Activated T-helper 17 cell treated with anti-CD3 and anti-CD28 coated beads, Interleukin-2, amount 50 U/mL, for 72 hours (primary cell): ENCODE data around the gene RPL37A. TPM values are rescaled to one million over a fixed set of nuclear protein-coding genes. Genes with fewer than 3 reads are reported as not detected.

Experiments
- ATAC-seq: fragments of 150-1000 bp; cut with Tn5 transposase; replicated peaks from 2 replicates; pipeline ENCODE4 v1.10.0; 2021; ENCODE audit warnings: mild to moderate bottlenecking, moderate library complexity
- H3K27ac Mint-ChIP-seq: one replicate; pipeline ENCODE4 v1.8.0; 2022; ENCODE audit warnings: mixed read lengths
- H3K27me3 Mint-ChIP-seq: one replicate; pipeline ENCODE4 v1.8.0; 2022; ENCODE audit warnings: mixed read lengths
- H3K36me3 Mint-ChIP-seq: one replicate; pipeline ENCODE4 v1.8.0; 2022; ENCODE audit warnings: low read depth, mild to moderate bottlenecking, mixed read lengths
- H3K4me1 Mint-ChIP-seq: one replicate; pipeline ENCODE4 v1.8.0; 2022; ENCODE audit warnings: mixed read lengths
- H3K4me3 Mint-ChIP-seq: one replicate; pipeline ENCODE4 v1.8.0; 2022; ENCODE audit warnings: mild to moderate bottlenecking, mixed read lengths
- H3K9me3 Mint-ChIP-seq: one replicate; pipeline ENCODE4 v1.8.0; 2022; ENCODE audit warnings: mixed read lengths
- total RNA-seq, 2 donors: library from RNA; stranded (reverse); gene quantifications; one replicate each; pipeline ENCODE4 v1.2.3, GENCODE V29; 2022

The RPL37A gene
- total RNA-seq, 2 donors from 2014 or later = 2,880 to 3,993 TPM

DNA sequence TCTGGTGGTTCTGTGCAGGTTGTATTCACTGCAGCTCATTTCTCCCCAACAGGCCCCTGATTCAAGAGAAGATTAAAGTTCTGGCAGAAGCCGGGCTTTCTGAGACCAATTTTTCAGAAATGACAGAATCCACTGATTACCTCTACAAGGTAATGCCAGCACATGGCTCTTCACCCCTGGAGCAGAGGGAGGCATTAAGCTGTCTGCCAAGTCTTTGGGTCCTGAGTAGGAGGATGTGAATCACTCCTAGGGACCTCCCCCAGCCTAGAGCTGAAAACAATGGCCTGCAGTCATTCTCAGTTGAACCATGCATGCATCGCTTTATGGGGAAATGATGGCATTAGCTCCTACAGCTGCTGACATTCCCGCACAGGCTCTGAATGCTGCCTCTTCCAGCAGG is 20.5 kb upstream of the RPL37A start:
- Mint-ChIP-seq H3K27ac (no peak overlapping the region), H3K4me3 (no peak overlapping the region), H3K36me3 (peaks cover 70% of the 10 kb centered on the region), H3K4me1 (no peaks in the 10 kb centered on the region), H3K27me3 (no peaks in the 10 kb centered on the region), H3K9me3 (no peaks in the 10 kb centered on the region)
- peak; percentile 84 for ATAC-seq

DNA sequence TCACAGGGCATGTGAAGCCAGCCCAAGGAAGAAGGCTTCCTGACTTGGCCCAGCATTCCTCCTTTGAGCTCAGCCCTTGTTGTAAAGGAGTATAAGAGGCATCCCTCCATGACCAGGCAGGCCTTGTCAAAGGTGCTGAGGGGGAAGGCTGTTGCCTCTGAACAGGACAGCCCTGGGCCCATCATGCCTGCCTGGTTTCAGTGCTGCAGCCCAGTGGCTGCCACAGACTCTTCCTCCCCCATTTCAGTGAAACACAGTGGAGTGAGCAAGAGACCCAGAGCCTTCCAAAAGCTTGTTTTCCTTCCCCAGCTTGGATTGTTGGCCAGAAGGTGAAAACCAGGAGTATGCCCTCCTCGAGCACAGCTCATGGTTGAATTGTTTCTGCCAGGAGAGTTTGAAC is 19.9 kb upstream of the RPL37A start:
- Mint-ChIP-seq H3K4me3 (no peak overlapping the region), H3K36me3 (peaks cover 74% of the 10 kb centered on the region), H3K4me1 (no peaks in the 10 kb centered on the region), H3K27ac (no peak overlapping the region), H3K27me3 (no peaks in the 10 kb centered on the region), H3K9me3 (no peaks in the 10 kb centered on the region)
- ATAC-seq = no peak

DNA sequence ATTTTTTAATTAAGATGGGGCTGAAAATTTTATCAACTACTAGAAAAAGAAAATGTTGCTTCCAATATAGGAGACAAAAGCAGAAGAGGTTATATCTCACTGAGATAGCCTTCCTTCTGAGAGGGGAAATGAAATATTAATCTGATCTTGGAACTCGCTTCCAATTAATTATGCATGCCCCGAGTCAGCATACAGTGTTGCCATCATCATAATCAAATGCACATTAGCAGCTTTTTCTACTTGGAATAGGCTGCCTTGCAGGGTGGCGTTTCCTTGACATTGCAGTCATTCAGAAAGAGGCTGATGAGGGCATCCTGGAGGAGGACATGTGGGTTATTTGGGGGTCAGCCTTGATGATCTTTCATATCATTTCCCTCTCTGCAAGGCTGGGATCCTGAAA is 18.4 kb upstream of the RPL37A start:
- H3K27me3 Mint-ChIP-seq = no peaks in the 10 kb centered on the region
- no peak for ATAC-seq
- H3K36me3 Mint-ChIP-seq = peaks cover 72% of the 10 kb centered on the region
- no peaks in the 10 kb centered on the region for H3K4me1 Mint-ChIP-seq
- H3K4me3 Mint-ChIP-seq = no peak overlapping the region
- H3K9me3 Mint-ChIP-seq = no peaks in the 10 kb centered on the region
- H3K27ac Mint-ChIP-seq = no peak overlapping the region

DNA sequence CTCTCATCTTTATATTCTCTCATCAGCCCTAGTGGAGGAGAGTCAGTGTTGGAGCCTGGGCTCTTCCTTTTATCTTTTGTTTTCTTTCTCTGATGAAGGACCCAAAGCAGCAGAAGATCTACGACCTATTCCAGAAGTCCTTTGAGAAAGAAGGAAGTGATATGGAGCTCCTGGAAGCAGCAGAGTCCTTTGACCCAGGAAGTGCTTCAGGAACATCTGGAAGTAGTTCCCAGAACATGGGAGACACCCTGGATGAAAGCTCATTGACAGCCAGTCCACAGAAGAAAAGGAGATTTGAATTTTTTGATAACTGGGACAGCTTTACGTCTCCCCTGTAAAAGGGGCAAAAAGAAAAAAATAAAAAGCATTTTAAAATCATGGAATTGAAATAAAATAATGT is 16.0 kb upstream of the RPL37A start:
- H3K4me3 Mint-ChIP-seq = no peak overlapping the region
- no peak overlapping the region for H3K27ac Mint-ChIP-seq
- no peak for ATAC-seq
- no peaks in the 10 kb centered on the region for H3K9me3 Mint-ChIP-seq
- peaks cover 54% of the 10 kb centered on the region for H3K36me3 Mint-ChIP-seq
- H3K27me3 Mint-ChIP-seq = no peaks in the 10 kb centered on the region
- H3K4me1 Mint-ChIP-seq = no peaks in the 10 kb centered on the region

DNA sequence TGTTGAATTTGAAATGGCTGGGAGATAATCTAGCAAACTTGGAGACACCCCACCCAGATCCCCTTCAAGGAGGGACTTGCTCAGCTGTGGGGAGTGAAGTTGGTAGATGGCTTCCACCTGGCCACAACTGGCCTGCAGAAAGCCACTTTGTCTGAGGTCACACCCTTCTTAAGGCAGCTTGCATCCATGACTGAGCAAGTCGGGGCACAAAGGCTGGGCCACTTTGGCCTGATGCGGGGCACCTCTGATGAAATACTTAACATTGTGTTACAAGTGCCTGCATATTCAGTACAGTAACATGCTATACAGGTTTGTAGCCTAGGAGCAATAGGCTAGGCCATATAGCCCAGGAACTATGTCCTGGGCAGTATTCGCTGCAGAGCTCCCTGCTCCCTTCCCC is 13.4 kb upstream of the RPL37A start:
- Mint-ChIP-seq H3K36me3 (peaks cover 30% of the 10 kb centered on the region), H3K9me3 (no peaks in the 10 kb centered on the region), H3K27ac (no peak overlapping the region), H3K27me3 (no peaks in the 10 kb centered on the region), H3K4me1 (no peaks in the 10 kb centered on the region), H3K4me3 (no peak overlapping the region)
- no peak for ATAC-seq

DNA sequence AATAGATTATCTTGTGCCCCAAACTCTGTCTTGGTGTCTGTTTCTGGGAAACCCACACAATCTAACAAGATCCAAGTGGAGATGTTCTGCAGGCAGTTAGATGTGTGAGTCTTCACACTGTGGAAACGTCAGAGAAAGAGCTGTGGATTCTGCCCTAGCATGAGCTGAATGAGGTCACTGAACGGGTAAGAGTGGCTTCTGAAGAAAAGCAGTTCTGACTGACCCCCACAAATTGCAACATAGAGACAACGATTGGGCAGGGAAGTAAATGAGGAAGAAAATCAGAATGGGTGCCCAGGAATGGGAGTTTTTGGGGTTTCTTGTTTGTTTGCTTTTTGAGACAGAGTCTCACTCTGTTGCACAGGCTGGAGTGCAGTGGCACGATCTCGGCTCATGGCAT is 12.9 kb upstream of the RPL37A start:
- Mint-ChIP-seq H3K27me3 (no peaks in the 10 kb centered on the region), H3K36me3 (peaks cover 25% of the 10 kb centered on the region), H3K4me1 (no peaks in the 10 kb centered on the region), H3K27ac (no peak overlapping the region), H3K4me3 (no peak overlapping the region), H3K9me3 (no peaks in the 10 kb centered on the region)
- ATAC-seq = no peak

DNA sequence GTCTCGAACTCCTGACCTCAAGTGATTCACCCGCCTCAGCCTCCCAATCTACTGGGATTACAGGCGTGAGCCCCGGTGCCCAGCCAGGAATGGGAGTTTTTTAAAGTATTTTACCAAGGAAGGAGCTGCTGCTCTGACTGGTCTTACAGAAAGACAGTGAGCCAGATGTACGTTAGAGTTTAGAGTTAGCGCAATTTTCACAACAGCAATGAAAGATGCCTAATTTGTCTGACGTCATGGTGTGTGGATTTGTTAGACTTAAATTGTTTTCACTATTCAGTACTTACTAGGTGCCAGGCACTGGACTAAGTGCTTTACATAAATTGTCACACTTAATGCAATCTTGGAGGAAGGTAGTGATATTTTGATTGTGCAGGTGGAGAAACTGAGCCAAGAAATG is 12.4 kb upstream of the RPL37A start:
- H3K4me1 Mint-ChIP-seq = no peaks in the 10 kb centered on the region
- no peak overlapping the region for H3K4me3 Mint-ChIP-seq
- no peak for ATAC-seq
- no peak overlapping the region for H3K27ac Mint-ChIP-seq
- peaks cover 22% of the 10 kb centered on the region for H3K36me3 Mint-ChIP-seq
- H3K9me3 Mint-ChIP-seq = no peaks in the 10 kb centered on the region
- H3K27me3 Mint-ChIP-seq = no peaks in the 10 kb centered on the region

DNA sequence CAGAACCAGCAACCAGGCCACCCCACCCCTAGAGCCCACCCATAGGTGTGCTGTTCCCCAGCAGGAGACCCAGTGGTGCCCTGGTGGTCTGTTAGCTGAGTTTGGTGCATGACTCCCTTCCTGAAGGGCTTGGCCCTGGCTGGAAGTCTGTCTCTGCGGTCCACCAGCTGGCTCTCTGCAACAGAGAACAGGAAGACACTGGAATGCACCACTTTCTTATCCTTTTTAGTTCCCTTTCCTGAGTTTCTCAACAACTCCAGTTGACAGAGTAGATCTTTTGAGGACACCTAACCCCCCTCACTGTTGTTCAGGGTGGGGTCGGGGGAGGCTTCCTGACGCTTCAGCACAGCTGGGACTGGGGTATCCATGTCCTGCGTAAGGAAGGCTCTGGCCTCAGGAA is 11.9 kb upstream of the RPL37A start:
- Mint-ChIP-seq H3K27me3 (no peaks in the 10 kb centered on the region), H3K36me3 (peaks cover 18% of the 10 kb centered on the region), H3K4me1 (no peaks in the 10 kb centered on the region), H3K9me3 (no peaks in the 10 kb centered on the region), H3K4me3 (no peak overlapping the region), H3K27ac (no peak overlapping the region)
- no peak for ATAC-seq

DNA sequence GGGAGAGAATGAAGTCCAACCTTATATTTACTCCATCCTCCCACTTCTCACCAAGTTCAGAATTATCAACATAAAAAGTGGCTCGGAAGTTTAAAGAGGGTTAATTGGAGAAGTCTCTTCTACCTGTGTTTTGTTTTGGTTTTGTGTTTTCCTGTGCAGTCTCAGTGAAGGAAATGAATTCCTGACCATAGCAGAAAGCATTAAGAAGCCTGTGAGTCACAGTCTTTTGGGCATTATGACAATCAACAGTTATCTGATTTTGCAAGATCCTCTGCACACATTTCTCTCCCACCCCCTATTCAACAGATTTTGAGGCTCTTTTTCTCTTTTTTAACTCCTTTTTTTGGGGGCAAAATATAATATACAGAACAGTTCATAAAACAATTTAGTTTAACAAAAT is 8.6 kb upstream of the RPL37A start:
- H3K27ac Mint-ChIP-seq = peak overlapping the region; percentile 4
- H3K4me1 Mint-ChIP-seq = peaks cover 4% of the 10 kb centered on the region
- H3K9me3 Mint-ChIP-seq = no peaks in the 10 kb centered on the region
- no peak overlapping the region for H3K4me3 Mint-ChIP-seq
- no peaks in the 10 kb centered on the region for H3K27me3 Mint-ChIP-seq
- no peak for ATAC-seq
- no peaks in the 10 kb centered on the region for H3K36me3 Mint-ChIP-seq

DNA sequence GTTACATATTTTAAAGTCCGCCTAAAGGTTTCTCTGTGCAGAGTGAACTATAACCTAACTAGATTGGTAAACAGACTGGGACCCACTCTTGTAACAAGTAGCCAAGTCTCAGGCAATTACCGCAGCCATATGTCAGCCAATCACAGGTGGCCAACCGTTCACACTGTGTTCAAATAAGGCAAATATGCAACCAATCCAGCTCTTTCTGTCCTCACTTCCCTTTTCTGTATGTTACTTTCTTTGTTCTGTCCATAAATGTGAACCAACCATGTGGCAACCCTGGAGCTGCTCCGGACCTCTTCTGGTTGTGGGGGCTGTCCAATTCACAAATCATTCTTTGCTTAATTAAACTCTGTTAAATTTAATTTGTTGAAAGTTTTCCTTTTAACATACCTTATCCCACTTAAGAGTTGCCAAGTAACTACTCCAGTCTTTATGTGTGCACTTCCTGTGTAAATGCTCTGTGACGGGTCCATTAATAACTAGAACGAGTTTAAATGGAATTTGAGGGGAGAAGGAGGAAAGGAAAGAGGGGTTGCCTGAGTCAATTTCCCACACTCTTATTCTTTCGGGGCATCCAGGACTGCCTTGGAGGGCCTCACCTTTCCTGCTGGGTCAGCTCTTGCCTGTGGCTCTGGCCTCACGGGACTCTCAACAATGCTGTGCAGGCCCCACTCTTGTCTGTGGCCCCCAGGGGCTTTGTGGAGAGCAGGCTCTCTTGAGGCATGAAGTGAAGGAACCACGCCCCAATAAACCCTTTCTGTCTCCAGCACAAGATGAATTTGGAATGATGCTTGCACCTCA is 6.6 kb upstream of the RPL37A start:
- no peak overlapping the region for H3K4me3 Mint-ChIP-seq
- H3K27ac Mint-ChIP-seq = no peak overlapping the region
- H3K4me1 Mint-ChIP-seq = peaks cover 4% of the 10 kb centered on the region
- no peak for ATAC-seq
- H3K36me3 Mint-ChIP-seq = no peaks in the 10 kb centered on the region
- H3K27me3 Mint-ChIP-seq = no peaks in the 10 kb centered on the region
- H3K9me3 Mint-ChIP-seq = no peaks in the 10 kb centered on the region

DNA sequence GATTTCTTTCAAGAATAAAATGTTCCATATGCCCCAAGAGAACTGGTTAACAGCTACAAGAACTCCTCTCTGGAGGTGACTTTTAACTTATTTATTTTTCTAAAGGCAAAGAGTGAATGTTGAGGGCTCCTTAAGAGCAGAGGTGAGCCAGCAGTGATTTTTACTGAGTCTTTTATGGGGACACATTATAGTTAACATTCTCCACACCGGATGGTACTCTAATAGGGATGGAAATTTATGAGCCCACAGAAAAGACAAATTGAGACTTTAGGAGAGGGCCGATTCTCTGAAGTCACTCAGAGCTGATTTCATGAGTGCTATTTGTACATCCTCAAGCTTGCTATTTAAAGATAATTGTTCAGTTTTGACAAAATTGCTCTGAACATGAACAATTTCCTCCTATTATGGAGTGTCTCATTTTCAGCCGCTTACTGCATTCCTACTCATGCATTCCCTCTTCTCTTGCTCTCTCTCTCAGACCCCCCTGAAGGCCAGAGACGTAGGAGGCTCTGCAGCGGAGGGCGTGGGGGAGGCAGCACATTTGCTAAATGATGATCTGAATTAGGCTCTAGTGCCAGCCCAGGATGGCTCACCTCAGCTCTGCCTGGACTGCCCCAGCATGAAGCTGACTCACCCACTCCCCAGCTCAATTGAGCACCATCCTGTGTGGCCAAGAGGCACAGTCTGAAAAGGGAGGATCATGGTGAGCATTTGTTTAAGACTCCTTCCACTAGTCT is 5.9 kb upstream of the RPL37A start:
- peak; percentile 49 for ATAC-seq
- H3K9me3 Mint-ChIP-seq = no peaks in the 10 kb centered on the region
- H3K36me3 Mint-ChIP-seq = no peaks in the 10 kb centered on the region

DNA sequence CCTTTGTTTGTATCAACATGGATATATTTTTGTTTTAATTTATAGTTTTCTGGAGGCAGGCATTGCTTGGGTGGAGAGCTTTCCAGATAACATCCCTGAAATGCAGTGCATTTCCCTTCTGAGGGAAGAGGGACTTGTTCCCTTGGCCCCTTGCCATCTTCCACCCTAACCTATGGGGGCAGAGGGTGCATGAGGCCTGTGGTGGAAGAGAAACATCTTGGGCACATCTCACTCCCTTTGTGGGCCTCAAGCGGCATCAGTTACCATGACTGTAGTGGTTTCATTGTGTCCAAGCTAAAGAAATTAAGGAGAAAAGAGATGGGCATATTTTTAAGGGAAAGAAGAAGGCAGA is 5.3 kb upstream of the RPL37A start:
- Mint-ChIP-seq H3K4me3 (no peak overlapping the region), H3K27me3 (no peaks in the 10 kb centered on the region), H3K27ac (no peak overlapping the region), H3K9me3 (no peaks in the 10 kb centered on the region), H3K4me1 (peaks cover 10% of the 10 kb centered on the region), H3K36me3 (peaks cover 2% of the 10 kb centered on the region)
- no peak for ATAC-seq

More for the DNA sequence above, 5.9 kb upstream of the RPL37A start:
- no peaks in the 10 kb centered on the region for H3K27me3 Mint-ChIP-seq
- peaks cover 9% of the 10 kb centered on the region for H3K4me1 Mint-ChIP-seq
- no peak overlapping the region for H3K4me3 Mint-ChIP-seq
- no peak overlapping the region for H3K27ac Mint-ChIP-seq

DNA sequence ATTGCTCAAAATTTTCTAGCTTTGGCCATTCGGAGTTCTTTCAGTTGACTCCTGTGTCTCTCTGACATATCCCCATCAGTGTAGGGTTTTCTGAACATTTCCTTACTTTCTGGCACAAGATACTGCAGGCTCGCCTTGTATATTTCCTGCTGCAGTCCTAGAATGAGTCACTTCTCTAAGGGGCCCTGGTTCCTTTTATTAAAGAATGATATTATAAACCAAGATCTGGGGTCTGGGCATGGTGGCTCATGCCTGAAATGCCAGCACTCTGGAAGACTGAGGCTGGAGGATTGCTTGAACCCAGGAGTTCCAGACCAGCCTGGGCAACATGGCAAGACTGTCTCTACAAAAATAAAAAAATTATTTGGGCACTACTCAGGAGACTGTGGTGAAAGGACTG is 3.0 kb upstream of the RPL37A start:
- peaks cover 17% of the 10 kb centered on the region for H3K4me1 Mint-ChIP-seq
- H3K36me3 Mint-ChIP-seq = peaks cover 25% of the 10 kb centered on the region
- ATAC-seq = no peak
- no peak overlapping the region for H3K4me3 Mint-ChIP-seq
- H3K27ac Mint-ChIP-seq = no peak overlapping the region
- no peaks in the 10 kb centered on the region for H3K27me3 Mint-ChIP-seq
- no peaks in the 10 kb centered on the region for H3K9me3 Mint-ChIP-seq

DNA sequence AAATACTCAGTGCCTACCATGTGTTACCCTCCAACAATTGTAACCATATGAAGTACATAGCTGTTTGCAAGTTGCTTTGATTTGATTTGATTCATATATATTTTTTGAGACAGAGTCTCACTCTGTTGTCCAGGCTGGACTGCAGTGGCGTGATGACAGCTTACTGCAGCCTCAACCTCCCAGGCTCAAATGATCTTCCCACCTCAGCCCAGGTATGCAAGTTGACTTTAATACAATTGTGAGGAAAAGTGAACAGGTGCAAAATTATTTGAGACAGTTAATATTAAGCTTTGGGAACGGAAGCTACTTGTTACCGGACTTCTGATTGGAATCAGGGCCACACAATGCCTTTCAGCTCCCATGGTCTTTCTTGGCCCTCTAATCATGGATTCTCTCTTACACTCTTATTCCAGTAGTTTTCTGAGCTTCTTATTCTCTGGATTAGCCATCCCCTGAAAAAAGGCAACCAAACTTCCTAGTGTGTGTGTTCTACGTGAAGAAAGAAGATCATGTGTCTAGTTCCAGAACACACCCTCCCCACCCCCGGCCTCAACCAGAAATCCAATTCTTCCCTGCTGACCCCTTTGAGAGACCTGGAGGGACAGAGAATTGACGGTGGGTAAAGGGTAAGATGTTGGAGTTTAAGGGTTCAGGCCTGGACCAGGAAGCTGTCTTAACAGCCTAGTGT is 1.1 kb upstream of the RPL37A start:
- Mint-ChIP-seq H3K4me3 (peak overlapping the region; percentile 97), H3K4me1 (peaks cover 27% of the 10 kb centered on the region), H3K27me3 (no peaks in the 10 kb centered on the region), H3K9me3 (no peaks in the 10 kb centered on the region), H3K36me3 (peaks cover 44% of the 10 kb centered on the region), H3K27ac (peak overlapping the region; percentile 99)
- ATAC-seq = no peak

DNA sequence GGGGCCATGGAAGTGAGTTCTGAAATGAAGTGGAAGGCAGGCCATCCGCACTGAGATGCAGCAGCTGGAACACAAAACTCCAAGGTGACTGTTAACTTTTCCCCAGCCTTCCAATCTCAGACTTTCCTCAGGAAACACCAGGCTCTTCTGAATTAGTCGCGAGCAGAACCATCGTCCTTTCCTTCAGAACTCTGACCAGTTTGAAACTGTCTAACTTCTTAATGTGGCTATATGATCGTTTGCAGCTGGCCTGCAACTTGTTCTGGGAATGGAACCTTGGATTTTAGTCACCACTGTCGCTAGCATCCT is 620 bp upstream of the RPL37A start:
- no peak for ATAC-seq
- H3K9me3 Mint-ChIP-seq = no peaks in the 10 kb centered on the region
- H3K4me1 Mint-ChIP-seq = peaks cover 32% of the 10 kb centered on the region
- peaks cover 49% of the 10 kb centered on the region for H3K36me3 Mint-ChIP-seq
- H3K27me3 Mint-ChIP-seq = no peaks in the 10 kb centered on the region
- H3K27ac Mint-ChIP-seq = peak overlapping the region; percentile 99
- peak overlapping the region; percentile 97 for H3K4me3 Mint-ChIP-seq
